GM18511 (cell line): Measurements from ENCODE around the gene FRMPD3.

ENCODE experiments used
- ATAC-seq: cut with Tn5 transposase; IDR thresholded peaks from one replicate; pipeline ENCODE4 v1.9.1; 2021; ENCODE audit warnings: mild to moderate bottlenecking, moderate library complexity; ENCODE audit not compliant: unreplicated experiment

FRMPD3 gene

GRCh38 chrX:107477406-107477805, 28.0 kb downstream of the FRMPD3 start:
- no peak for ATAC-seq

GRCh38 chrX:107480272-107480671, 30.8 kb downstream of the FRMPD3 start:
- ATAC-seq: no peak

- ATAC-seq: no peak
Measured at GRCh38 chrX:107482046-107482445, 32.6 kb downstream of the FRMPD3 start.

GRCh38 chrX:107484002-107484726, 34.7 kb downstream of the FRMPD3 start:
- ATAC-seq: no peak

GRCh38 chrX:107485013-107485412, 35.6 kb downstream of the FRMPD3 start:
- ATAC-seq: no peak

- ATAC-seq: no peak
Measured at GRCh38 chrX:107493141-107493540, 43.7 kb downstream of the FRMPD3 start.

GRCh38 chrX:107496786-107497185, 47.3 kb downstream of the FRMPD3 start:
- ATAC-seq: no peak
